ENCODE measurements around the gene KRT26.

DNA sequence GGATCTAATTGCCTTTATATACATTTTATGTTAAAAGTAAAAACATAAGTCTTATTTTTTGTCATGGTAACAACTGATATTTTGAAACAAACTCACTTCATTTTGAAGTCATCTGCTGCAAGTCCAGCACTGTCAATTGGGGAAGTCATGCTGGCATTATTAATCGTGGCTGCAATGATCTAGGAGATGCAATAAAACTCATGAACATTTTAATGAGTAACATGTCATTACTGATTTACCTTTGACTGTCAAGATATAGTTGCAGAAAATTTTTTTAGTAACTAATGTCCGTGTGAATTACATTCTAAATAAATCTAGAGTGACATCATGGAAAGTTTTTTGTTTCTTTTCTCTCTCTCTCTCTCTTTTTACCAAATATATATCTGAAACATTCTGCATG, 51.1 kb downstream of the KRT26 start:
- TF ChIP-seq, protein P1, sequence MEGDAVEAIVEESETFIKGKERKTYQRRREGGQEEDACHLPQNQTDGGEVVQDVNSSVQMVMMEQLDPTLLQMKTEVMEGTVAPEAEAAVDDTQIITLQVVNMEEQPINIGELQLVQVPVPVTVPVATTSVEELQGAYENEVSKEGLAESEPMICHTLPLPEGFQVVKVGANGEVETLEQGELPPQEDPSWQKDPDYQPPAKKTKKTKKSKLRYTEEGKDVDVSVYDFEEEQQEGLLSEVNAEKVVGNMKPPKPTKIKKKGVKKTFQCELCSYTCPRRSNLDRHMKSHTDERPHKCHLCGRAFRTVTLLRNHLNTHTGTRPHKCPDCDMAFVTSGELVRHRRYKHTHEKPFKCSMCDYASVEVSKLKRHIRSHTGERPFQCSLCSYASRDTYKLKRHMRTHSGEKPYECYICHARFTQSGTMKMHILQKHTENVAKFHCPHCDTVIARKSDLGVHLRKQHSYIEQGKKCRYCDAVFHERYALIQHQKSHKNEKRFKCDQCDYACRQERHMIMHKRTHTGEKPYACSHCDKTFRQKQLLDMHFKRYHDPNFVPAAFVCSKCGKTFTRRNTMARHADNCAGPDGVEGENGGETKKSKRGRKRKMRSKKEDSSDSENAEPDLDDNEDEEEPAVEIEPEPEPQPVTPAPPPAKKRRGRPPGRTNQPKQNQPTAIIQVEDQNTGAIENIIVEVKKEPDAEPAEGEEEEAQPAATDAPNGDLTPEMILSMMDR (IDR thresholded peaks at IDR 0.05) = no peak
- no peak for TF ChIP-seq POLR2A (IDR thresholded peaks at IDR 0.05)

Measured in lower leg skin (tissue), 3 donors.